SK-N-SH treated with all-trans-retinoic acid at 6 μM for 48 hours (cell line): ENCODE results near the gene ST6GALNAC5.

Source experiments
- ATAC-seq: fragments of 200-7000 bp; cut with Tn5 transposase; 3 replicates; pipeline ENCODE4 v1.9.1; 2020; ENCODE audit warnings: mild to moderate bottlenecking, moderate library complexity
- ARNTL ChIP-seq: fragments of 450-650 bp; formaldehyde crosslinking; IDR thresholded peaks from 2 replicates; pipeline ENCODE4 v1.5.0; 2020; ENCODE audit warnings: low read depth, mild to moderate bottlenecking, moderate library complexity, borderline replicate concordance
- BACH2 ChIP-seq: fragments of 250-450 bp; sonication (Bioruptor Pico); IDR thresholded peaks from 2 replicates; pipeline ENCODE4 v1.9.0; 2021; ENCODE audit warnings: mild to moderate bottlenecking, borderline replicate concordance
- CREB5 ChIP-seq: fragments of 250-450 bp; sonication (Bioruptor Pico); IDR thresholded peaks from 2 replicates; pipeline ENCODE4 v1.5.1; 2020; ENCODE audit warnings: low read depth, mild to moderate bottlenecking, moderate library complexity
- CSDC2 ChIP-seq: fragments of 250-450 bp; sonication (Bioruptor Pico); IDR thresholded peaks from 2 replicates; pipeline ENCODE4 v1.5.0; 2020; ENCODE audit warnings: mild to moderate bottlenecking, moderate library complexity
- CSRNP3 ChIP-seq: fragments of 250-450 bp; sonication (Bioruptor Pico); IDR thresholded peaks from 2 replicates; pipeline ENCODE4 v1.5.1; 2021; ENCODE audit warnings: mild to moderate bottlenecking, moderate library complexity
- ESRRG ChIP-seq: fragments of 250-450 bp; sonication (Bioruptor Pico); IDR thresholded peaks from 2 replicates; pipeline ENCODE4 v1.6.1; 2021; ENCODE audit warnings: mild to moderate bottlenecking
- GLIS3 ChIP-seq: fragments of 250-450 bp; sonication (Bioruptor Pico); IDR thresholded peaks from 2 replicates; pipeline ENCODE4 v1.5.0; 2020; ENCODE audit warnings: mild to moderate bottlenecking, moderate library complexity
- ISL1 ChIP-seq: fragments of 250-450 bp; sonication (Bioruptor Pico); IDR thresholded peaks from 2 replicates; pipeline ENCODE4 v2.1.2; 2022; ENCODE audit warnings: mild to moderate bottlenecking, moderate library complexity
- OSR1 ChIP-seq: fragments of 250-450 bp; sonication (Bioruptor Pico); IDR thresholded peaks from 2 replicates; pipeline ENCODE4 v1.8.0; 2022; ENCODE audit warnings: moderate library complexity, mild to moderate bottlenecking, inconsistent platforms
- PATZ1 ChIP-seq: fragments of 250-450 bp; sonication (Bioruptor Pico); IDR thresholded peaks from 2 replicates; pipeline ENCODE4 v1.8.0; 2020; ENCODE audit warnings: mild to moderate bottlenecking, moderate library complexity, borderline replicate concordance
- POU6F1 ChIP-seq: fragments of 250-450 bp; sonication (Bioruptor Pico); IDR thresholded peaks from 2 replicates; pipeline ENCODE4 v1.8.0; 2021; ENCODE audit warnings: low read depth, mild to moderate bottlenecking, moderate library complexity, borderline replicate concordance
- PPARA ChIP-seq: fragments of 250-450 bp; sonication (Bioruptor Pico); IDR thresholded peaks from 2 replicates; pipeline ENCODE4 v1.5.0; 2020; ENCODE audit warnings: mild to moderate bottlenecking, borderline replicate concordance
- RARB ChIP-seq: fragments of 250-450 bp; sonication (Bioruptor Pico); IDR thresholded peaks from 2 replicates; pipeline ENCODE4 v1.8.0; 2021; ENCODE audit warnings: mild to moderate bottlenecking, moderate library complexity
- TCF4 ChIP-seq: fragments of 250-450 bp; sonication (Bioruptor Pico); IDR thresholded peaks from 2 replicates; pipeline ENCODE4 v1.8.0; 2021; ENCODE audit warnings: mild to moderate bottlenecking, moderate library complexity, borderline replicate concordance
- TOX ChIP-seq: fragments of 250-450 bp; sonication (Bioruptor Pico); IDR thresholded peaks from 2 replicates; pipeline ENCODE4 v1.8.0; 2021; ENCODE audit warnings: mild to moderate bottlenecking, moderate library complexity, borderline replicate concordance
- ZFP3 ChIP-seq: fragments of 250-450 bp; sonication (Bioruptor Pico); IDR thresholded peaks from 2 replicates; pipeline ENCODE4 v1.5.0; 2020; ENCODE audit warnings: mild to moderate bottlenecking, moderate library complexity
- ZFP30 ChIP-seq: fragments of 450-650 bp; formaldehyde crosslinking; IDR thresholded peaks from 2 replicates; pipeline ENCODE4 v1.5.0; 2022; ENCODE audit warnings: mild to moderate bottlenecking, moderate library complexity
- ZNF565 ChIP-seq: fragments of 450-650 bp; formaldehyde crosslinking; conservative IDR thresholded peaks from 2 replicates; pipeline ENCODE4 v1.5.0; 2020; ENCODE audit warnings: low read depth, mild to moderate bottlenecking, moderate library complexity
- ZNF70 ChIP-seq: fragments of 450-650 bp; formaldehyde crosslinking; IDR thresholded peaks from 2 replicates; pipeline ENCODE4 v1.5.0; 2020; ENCODE audit warnings: mild to moderate bottlenecking, moderate library complexity
- ZNF8 ChIP-seq: fragments of 450-650 bp; formaldehyde crosslinking; IDR thresholded peaks from 2 replicates; pipeline ENCODE4 v1.5.0; 2020; ENCODE audit warnings: mild to moderate bottlenecking, moderate library complexity

The ST6GALNAC5 gene

GRCh38 chr1:76857138-76857537, 10.1 kb upstream of the ST6GALNAC5 start (continued):
- TF ChIP-seq CREB5 (CRISPR knock-in tag), result no peak
- TF ChIP-seq CSDC2 (CRISPR knock-in tag), result no peak
- no peak for TF ChIP-seq PPARA (CRISPR knock-in tag)
- TF ChIP-seq ZFP3, result no peak
- TF ChIP-seq, all 23 proteins: peak for 0

GRCh38 chr1:76857973-76858372, 9.3 kb upstream of the ST6GALNAC5 start:
- no peak for ATAC-seq
- TF ChIP-seq ZNF565 (CRISPR knock-in tag) (no peak), CSRNP3 (CRISPR knock-in tag) (no peak), ZFP30 (no peak), ZNF70 (no peak), TCF4 (CRISPR knock-in tag) (no peak), GLIS3 (CRISPR knock-in tag) (no peak), OSR1 (CRISPR knock-in tag) (no peak), POU6F1 (no peak), RARB (no peak), PATZ1 (CRISPR knock-in tag) (no peak), CREB5 (CRISPR knock-in tag) (no peak), TOX (CRISPR knock-in tag) (no peak), PPARA (CRISPR knock-in tag) (no peak), ESRRG (CRISPR knock-in tag) (no peak), BACH2 (CRISPR knock-in tag) (no peak)
- TF ChIP-seq, all 23 proteins: peak for 0

- ATAC-seq, result no peak
- no peak for TF ChIP-seq ZNF8 (CRISPR knock-in tag)
- no peak for TF ChIP-seq ISL1 (CRISPR knock-in tag)
- no peak for TF ChIP-seq ZFP30
- TF ChIP-seq RARB, result no peak
- TF ChIP-seq GLIS3 (CRISPR knock-in tag), result no peak
- no peak for TF ChIP-seq CSDC2 (CRISPR knock-in tag)
Observed at GRCh38 chr1:76861149-76861548, 6.1 kb upstream of the ST6GALNAC5 start.

GRCh38 chr1:76862447-76862846, 4.8 kb upstream of the ST6GALNAC5 start:
- TF ChIP-seq ISL1 (CRISPR knock-in tag) (peak; percentile 81), ARNTL (CRISPR knock-in tag) (no peak)
- ATAC-seq, result peak; percentile 69

- TF ChIP-seq ZNF565 (CRISPR knock-in tag) (no peak), ISL1 (CRISPR knock-in tag) (peak; percentile 56)
- no peak for ATAC-seq
Observed at GRCh38 chr1:76864383-76864782, 2.9 kb upstream of the ST6GALNAC5 start.
